K562 (cell line): ENCODE data around the gene CATSPER3. TPM values are rescaled to one million over a fixed set of nuclear protein-coding genes. Genes with fewer than 3 reads are reported as not detected.

Experiments used
- ATAC-seq: fragments of 200-7000 bp; cut with Tn5 transposase; 3 replicates; pipeline ENCODE4 v1.9.1; 2020; ENCODE audit warnings: moderate library complexity
- BruUV-seq: library from RNA; stranded (reverse); fragments of 400-500 nt; replicated peaks from 2 replicates; lab custom pipeline; 2021; lab: Mats Ljungman, UMichigan
- CTCF ChIA-PET: fragments of 300-600 bp; formaldehyde crosslinking; extraction: SDS; loops from one replicate; lab custom pipeline; 2021; ENCODE audit warnings: low intra/inter-chr PET ratio; lab: Yijun Ruan, JAX
- POLR2A ChIA-PET: fragments of 300-600, 350-650 bp; sonication (Branson Sonifier 250); formaldehyde crosslinking; extraction: SDS; loops from one replicate; lab custom pipeline; 2021; ENCODE audit warnings: antibody characterized with exemption, inconsistent platforms; lab: Yijun Ruan, JAX
- DNase-seq, 4 experiments: peaks; one replicate each; pipeline versions ENCODE4 v3.0.0 to v3.0.0-alpha.2; 2011 to 2018; ENCODE audit warnings: low spot score in 3 of 4, mixed read lengths in 3 of 4; ENCODE audit errors: extremely low read depth in 1 of 4
- FAIRE-seq: peaks from 2 replicates; lab custom pipeline; 2011; peaks lifted over from hg19 to GRCh38; lab: Jason Lieb, UNC
- H2AFZ ChIP-seq: 2 replicates; pipeline ENCODE4 v1.6.0; 2011; ENCODE audit warnings: low read depth, low read length, control low read depth, inconsistent platforms
- H3K27ac ChIP-seq: fragments of 200-600 bp; 3 replicates; pipeline ENCODE4 v1.8.0; 2011; ENCODE audit warnings: low read depth, mild to moderate bottlenecking, control low read depth, inconsistent platforms, low read length, moderate library complexity, mixed read lengths; ENCODE audit errors: extremely low read depth
- H3K27me3 ChIP-seq, 2 experiments: fragments of 300-600 bp in 1 of 2; 2 replicates in 1 of 2; 3 replicates in 1 of 2; pipeline versions ENCODE4 v1.6.0 to v1.8.0; 2011; ENCODE audit warnings: inconsistent platforms in 2 of 2, low read length in 2 of 2, mild to moderate bottlenecking in 1 of 2, mixed read lengths in 1 of 2, moderate library complexity in 1 of 2; ENCODE audit not compliant: control insufficient read depth in 2 of 2, insufficient read depth in 2 of 2
- H3K36me3 ChIP-seq: fragments of 300-600 bp; 3 replicates; pipeline ENCODE4 v1.8.0; 2011; ENCODE audit warnings: mild to moderate bottlenecking, low read length, inconsistent platforms; ENCODE audit not compliant: control insufficient read depth, insufficient read depth
- H3K4me1 ChIP-seq, 2 experiments: fragments of 200-600 bp in 1 of 2; replicated peaks in 1 of 2; 2 replicates in 1 of 2; 3 replicates in 1 of 2; pipeline versions ENCODE4 v1.5.1 to v1.8.0; 2011; ENCODE audit warnings: inconsistent platforms in 2 of 2, low read length in 2 of 2, mild to moderate bottlenecking in 1 of 2, mixed read lengths in 1 of 2, moderate library complexity in 1 of 2; ENCODE audit not compliant: control insufficient read depth in 2 of 2, insufficient read depth in 2 of 2
- H3K4me2 ChIP-seq: 2 replicates; pipeline ENCODE4 v1.6.1; 2011; ENCODE audit warnings: low read length, control low read depth, inconsistent platforms, mixed read lengths; ENCODE audit not compliant: insufficient read depth
- H3K4me3 ChIP-seq: fragments of 200-600 bp; sonication (generic), shearing (Covaris generic); 2 replicates; pipeline ENCODE4 v1.5.1; 2016; ENCODE audit warnings: control low read depth, inconsistent platforms
- H3K79me2 ChIP-seq: fragments of 200-600 bp; 3 replicates; pipeline ENCODE4 v1.8.0; 2011; ENCODE audit warnings: low read length, inconsistent platforms; ENCODE audit not compliant: control insufficient read depth, insufficient read depth
- H3K9ac ChIP-seq, 2 experiments: 2 replicates each; pipeline versions ENCODE4 v1.6.0 to v1.6.1; 2011; ENCODE audit warnings: low read depth in 2 of 2, low read length in 2 of 2, control low read depth in 1 of 2, inconsistent platforms in 1 of 2, mild to moderate bottlenecking in 1 of 2, mixed read lengths in 1 of 2; ENCODE audit not compliant: insufficient read depth in 1 of 2
- H3K9me1 ChIP-seq: one replicate; pipeline ENCODE4 v1.6.0; 2011; ENCODE audit warnings: inconsistent platforms, mild to moderate bottlenecking, low read length, moderate library complexity; ENCODE audit not compliant: control insufficient read depth, insufficient read depth
- H3K9me3 ChIP-seq: replicated peaks from 2 replicates; pipeline ENCODE4 v1.5.1; 2011; ENCODE audit warnings: low read depth, low read length, inconsistent platforms; ENCODE audit not compliant: control insufficient read depth, insufficient read depth
- H4K20me1 ChIP-seq: replicated peaks from 2 replicates; pipeline ENCODE4 v1.6.1; 2011; ENCODE audit warnings: low read length, inconsistent platforms, mixed read lengths; ENCODE audit not compliant: control insufficient read depth, insufficient read depth
- CREB3 ChIP-seq: fragments of 450-650 bp; conservative IDR thresholded peaks from 2 replicates; pipeline ENCODE4 v1.6.1; 2016; ENCODE audit warnings: missing genetic modification characterization, low read depth, mild to moderate bottlenecking, missing compliant biosample characterization, moderate library complexity
- CSDE1 ChIP-seq, 2 experiments: fragments of 450-650 bp; IDR thresholded peaks; 2 replicates each; pipeline ENCODE4 v1.6.1; 2016; ENCODE audit warnings: mild to moderate bottlenecking in 1 of 2
- FOXO4 ChIP-seq: fragments of 450-650 bp; formaldehyde crosslinking; IDR thresholded peaks from 2 replicates; pipeline ENCODE4 v1.4.0; 2020; ENCODE audit warnings: mild to moderate bottlenecking, moderate library complexity
- HDAC6 ChIP-seq: IDR thresholded peaks from 2 replicates; pipeline ENCODE4 v1.6.1; 2012; ENCODE audit warnings: low read depth, mild to moderate bottlenecking, control low read depth, inconsistent platforms, low read length, moderate library complexity
- PHF8 ChIP-seq: fragments of 200-600 bp; sonication (generic); IDR thresholded peaks from 2 replicates; pipeline ENCODE4 v1.6.1; 2012; ENCODE audit warnings: mixed run types, mild to moderate bottlenecking, inconsistent platforms, low read length, moderate library complexity, borderline replicate concordance
- PREB ChIP-seq: sonication (generic); formaldehyde crosslinking; IDR thresholded peaks from 2 replicates; pipeline ENCODE4 v1.8.1; 2023; ENCODE audit warnings: mild to moderate bottlenecking, missing genetic modification reagents
- TSHZ1 ChIP-seq: fragments of 250-450 bp; sonication (Bioruptor Pico); IDR thresholded peaks from 2 replicates; pipeline ENCODE4 v1.4.0; 2020; ENCODE audit warnings: mild to moderate bottlenecking, moderate library complexity
- ZBTB1 ChIP-seq: sonication (generic); formaldehyde crosslinking; IDR thresholded peaks from 2 replicates; pipeline ENCODE4 v1.8.1; 2023; ENCODE audit warnings: missing genetic modification reagents, low read depth, mild to moderate bottlenecking, borderline replicate concordance
- ZBTB43 ChIP-seq: sonication (generic); formaldehyde crosslinking; IDR thresholded peaks from 2 replicates; pipeline ENCODE4 v1.8.0; 2023; ENCODE audit warnings: mild to moderate bottlenecking, missing genetic modification reagents
- ZNF121 ChIP-seq: sonication (generic); formaldehyde crosslinking; conservative IDR thresholded peaks from 2 replicates; pipeline ENCODE4 v1.8.0; 2022; ENCODE audit warnings: missing genetic modification reagents
- ZNF174 ChIP-seq: fragments of 250-450 bp; sonication (Bioruptor Pico); IDR thresholded peaks from 2 replicates; pipeline ENCODE4 v1.4.0; 2020; ENCODE audit warnings: mild to moderate bottlenecking
- WGBS: fragments of 100-300 bp; shearing (Covaris generic); methylation state at CpG from one replicate; pipeline ENCODE4 v1.1.6; 2016; ENCODE audit warnings: low coverage, mixed read lengths; ENCODE audit not compliant: insufficient coverage; ENCODE audit errors: missing lambda C conversion rate; 5-methylcytosine and 5-hydroxymethylcytosine counted together
- in situ Hi-C: fragments of 300-500 bp; cut with MboI; formaldehyde crosslinking; loops from 4 replicates; pipeline ENCODE4 v1.15.0; 2018; ENCODE audit warnings: inconsistent platforms, mixed read lengths
- intact Hi-C: fragments of 100-400 bp; cut with micrococcal nuclease; formaldehyde crosslinking; loops from 2 replicates; pipeline ENCODE4 v1.14.2; 2022
- polyA plus RNA-seq, 8 experiments: library from polyadenylated mRNA; depleted of rRNA in 4 of 8; stranded (reverse) in 5 of 8; unstranded in 3 of 8; fragments of >200 nt; fragmentation: Nextera tagmentation in 2 of 8; fragmentation: Illumina TruSeq in 1 of 8; extraction: Ambion mirVana in 2 of 8; extraction: Trizol in 1 of 8; gene quantifications; 2 replicates each; pipeline versions ENCODE4 v1.2.1 to v1.2.3, GENCODE V29; 2011 to 2014; ENCODE audit warnings: inconsistent platforms in 1 of 8, missing spikeins in 1 of 8
- total RNA-seq, 7 experiments: library from RNA; depleted of rRNA in 6 of 7; stranded (reverse); fragments of >200 nt in 6 of 7; fragmentation: Illumina TruSeq in 2 of 7; extraction: Trizol in 2 of 7; gene quantifications; 2 replicates each; pipeline versions ENCODE4 v1.2.1 to v1.2.3, GENCODE V29; 2011 to 2021; ENCODE audit warnings: low replicate concordance in 1 of 7

Gene CATSPER3
- total and polyA plus RNA-seq, 9 of the 15 experiments (the other 6 are each of a cell fraction or from before 2014, with no cell fraction given), result 0.14 to 1.5 (median 0.49) TPM

- H3K9ac ChIP-seq, result 0 out of 4 replicates have a peak overlapping the region, but pooled peaks of 1 of the 2 experiments have one; percentile 29
- no peaks in the 10 kb centered on the region for H3K79me2 ChIP-seq
- 35% methylated on average over 4 of the region's 4 CpGs for WGBS
- no peaks in the 10 kb centered on the region for H3K36me3 ChIP-seq
- no peak overlapping the region for H3K4me3 ChIP-seq
- no TSS peak for BruUV-seq
- no peaks in the 10 kb centered on the region for H3K9me1 ChIP-seq
- no peak overlapping the region for H3K27ac ChIP-seq
- CTCF ChIA-PET, result interaction anchor here (0.8 to 0.9 kb wide), 2 partner anchors 168 to 185 kb away, joined by 3 read pairs; no protein-coding TSS in a partner anchor
- in situ Hi-C loops, result loop anchor here (10.0 kb wide), 1 partner anchor 316 kb away; no protein-coding TSS in a partner anchor
- H2AFZ ChIP-seq, result no peak overlapping the region
- FAIRE-seq, result no peak
- H4K20me1 ChIP-seq, result no peaks in the 10 kb centered on the region
- no peaks in the 10 kb centered on the region for H3K27me3 ChIP-seq
- DNase-seq, result no peak
- no peak for ATAC-seq
- intact Hi-C loops, result loop anchor here (10.0 kb wide), 2 partner anchors 166 to 316 kb away; no protein-coding TSS in a partner anchor
- H3K4me2 ChIP-seq, result no peak overlapping the region
- peaks cover 3 to 8% of the 10 kb centered on the region in 2 experiments; a peak in 3 of 5 replicates for H3K4me1 ChIP-seq
- no peaks in the 10 kb centered on the region for H3K9me3 ChIP-seq
- POLR2A ChIA-PET, result interaction anchor here (1.2 kb wide), 1 partner anchor 14 kb away, joined by 4 read pairs; no protein-coding TSS in a partner anchor
- no peak for TF ChIP-seq CREB3 (tag)
- TF ChIP-seq PHF8, result no peak
- TF ChIP-seq ZBTB1, result no peak
- no peak for TF ChIP-seq CSDE1 (IDR thresholded peaks at IDR 0.05)
- TF ChIP-seq ZBTB43 (CRISPR knock-in tag), result no peak
- TF ChIP-seq FOXO4 (CRISPR knock-in tag), result no peak
- TF ChIP-seq HDAC6, result no peak
- no peak for TF ChIP-seq ZNF174 (CRISPR knock-in tag)
- no peak for TF ChIP-seq TSHZ1
- no peak for TF ChIP-seq PREB (CRISPR knock-in tag)
- no peak for TF ChIP-seq ZNF121
Measured at GRCh38 chr5:135018457-135018856, 50.8 kb downstream of the CATSPER3 start.
